ENCODE measurements around the gene CACNG4. TPM values are rescaled to one million over a fixed set of nuclear protein-coding genes. Genes with fewer than 3 reads are reported as not detected.

CACNG4 gene
- total RNA-seq, 1 experiment from 2014 or later = 2.4 TPM

DNA sequence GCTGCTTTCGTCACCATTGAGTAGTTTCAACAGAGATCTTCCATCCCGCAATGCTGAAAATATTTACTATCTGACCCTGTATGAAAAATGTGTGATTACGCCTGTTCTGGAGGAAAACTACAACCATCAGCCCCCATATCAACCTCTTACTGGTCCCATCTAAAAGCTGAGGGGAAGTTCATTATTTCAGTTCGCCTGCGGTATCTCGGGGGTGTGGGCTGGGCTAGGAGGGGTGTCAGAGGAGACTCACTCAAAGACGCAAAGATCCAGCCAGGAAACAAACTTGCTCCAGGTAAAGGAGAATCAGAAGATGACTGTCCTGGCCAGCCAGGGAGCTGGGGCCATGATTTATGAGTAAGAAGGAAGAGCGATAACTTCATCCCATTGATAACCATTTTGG is 93.5 kb downstream of the CACNG4 start:
- no peak overlapping the region for H3K9ac ChIP-seq (ENCODE audit: low read length)
- H3F3A ChIP-seq (ENCODE audit: low read length, unreplicated experiment) = no peaks in the 10 kb centered on the region
- TF ChIP-seq EZH2phosphoT487 (IDR thresholded peaks at IDR 0.05; ENCODE audit: borderline replicate concordance, low read length) = no peak
- TF ChIP-seq, protein P1, sequence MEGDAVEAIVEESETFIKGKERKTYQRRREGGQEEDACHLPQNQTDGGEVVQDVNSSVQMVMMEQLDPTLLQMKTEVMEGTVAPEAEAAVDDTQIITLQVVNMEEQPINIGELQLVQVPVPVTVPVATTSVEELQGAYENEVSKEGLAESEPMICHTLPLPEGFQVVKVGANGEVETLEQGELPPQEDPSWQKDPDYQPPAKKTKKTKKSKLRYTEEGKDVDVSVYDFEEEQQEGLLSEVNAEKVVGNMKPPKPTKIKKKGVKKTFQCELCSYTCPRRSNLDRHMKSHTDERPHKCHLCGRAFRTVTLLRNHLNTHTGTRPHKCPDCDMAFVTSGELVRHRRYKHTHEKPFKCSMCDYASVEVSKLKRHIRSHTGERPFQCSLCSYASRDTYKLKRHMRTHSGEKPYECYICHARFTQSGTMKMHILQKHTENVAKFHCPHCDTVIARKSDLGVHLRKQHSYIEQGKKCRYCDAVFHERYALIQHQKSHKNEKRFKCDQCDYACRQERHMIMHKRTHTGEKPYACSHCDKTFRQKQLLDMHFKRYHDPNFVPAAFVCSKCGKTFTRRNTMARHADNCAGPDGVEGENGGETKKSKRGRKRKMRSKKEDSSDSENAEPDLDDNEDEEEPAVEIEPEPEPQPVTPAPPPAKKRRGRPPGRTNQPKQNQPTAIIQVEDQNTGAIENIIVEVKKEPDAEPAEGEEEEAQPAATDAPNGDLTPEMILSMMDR (conservative IDR thresholded peaks at IDR 0.05; ENCODE audit: low read depth, low read length) = no peak
- TF ChIP-seq EZH2 (IDR thresholded peaks at IDR 0.05; ENCODE audit: low read length, unreplicated experiment) = no peak
- CTCF ChIA-PET = no interaction called here
- ATAC-seq (no peak), DNase-seq (no peak)
- no peak overlapping the region for H3K27ac ChIP-seq (ENCODE audit: low read length)
- no peaks in the 10 kb centered on the region for H3K4me1 ChIP-seq (ENCODE audit: insufficient read depth, low read length)
- no peaks in the 10 kb centered on the region for H4K20me1 ChIP-seq (ENCODE audit: low read length)
- H3K27me3 ChIP-seq (ENCODE audit: low read length) = no peaks in the 10 kb centered on the region
- H3K4me3 ChIP-seq (ENCODE audit: low read length) = no peak overlapping the region
- H3K9me3 ChIP-seq (ENCODE audit: low read length) = no peaks in the 10 kb centered on the region
- intact Hi-C loops (cut with micrococcal nuclease) = no loop called here
- POLR2A ChIA-PET (ENCODE audit: unreplicated experiment) = no interaction called here
- H3K9me2 ChIP-seq (replicated peaks; ENCODE audit: low read length) = no peaks in the 10 kb centered on the region
- no peaks in the 10 kb centered on the region for H3K79me2 ChIP-seq (ENCODE audit: low read length)
- BruUV-seq (replicated peaks) = no TSS peak
- no peak overlapping the region for H2AFZ ChIP-seq (ENCODE audit: low read length)
- no peak overlapping the region for H3K4me2 ChIP-seq (ENCODE audit: low read length)
- H3K36me3 ChIP-seq (ENCODE audit: low read depth, low read length) = no peaks in the 10 kb centered on the region

DNA sequence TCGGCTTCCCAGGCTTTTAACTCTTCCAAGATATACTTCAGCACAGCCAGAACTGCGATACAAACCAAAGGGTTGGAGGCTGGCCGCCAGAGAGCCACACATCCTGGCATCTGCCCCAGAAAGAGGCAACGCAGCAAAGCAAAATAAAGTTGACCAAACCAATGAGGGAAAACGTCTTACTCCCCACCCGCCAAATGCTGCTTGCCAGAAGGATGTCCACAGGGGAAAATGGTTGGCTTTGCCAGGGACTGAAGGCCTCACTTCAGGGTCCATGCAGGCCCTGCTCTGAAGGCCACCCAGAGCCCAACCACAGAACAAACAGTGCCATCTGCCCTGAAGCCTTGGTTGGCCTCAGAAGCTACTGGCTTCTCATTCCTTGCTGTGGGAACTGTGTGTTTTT is 94.9 kb downstream of the CACNG4 start:
- DNase-seq (no peak), ATAC-seq (no peak)
- CTCF ChIA-PET = interaction anchor here (0.5 kb wide), 1 partner anchor 125 kb away, joined by 3 read pairs; no protein-coding TSS in a partner anchor
- no peak overlapping the region for H3K4me3 ChIP-seq (ENCODE audit: low read length)
- TF ChIP-seq, protein P1 (conservative IDR thresholded peaks at IDR 0.05; ENCODE audit: low read depth, low read length) = no peak
- no peak for TF ChIP-seq EZH2 (IDR thresholded peaks at IDR 0.05; ENCODE audit: low read length, unreplicated experiment)
- intact Hi-C loops (cut with micrococcal nuclease) = no loop called here
- no peak overlapping the region for H2AFZ ChIP-seq (ENCODE audit: low read length)
- H4K20me1 ChIP-seq (ENCODE audit: low read length) = no peaks in the 10 kb centered on the region
- H3K79me2 ChIP-seq (ENCODE audit: low read length) = no peaks in the 10 kb centered on the region
- BruUV-seq (replicated peaks) = no TSS peak
- H3K9me3 ChIP-seq (ENCODE audit: low read length) = no peaks in the 10 kb centered on the region
- H3K4me2 ChIP-seq (ENCODE audit: low read length) = no peak overlapping the region
- no peaks in the 10 kb centered on the region for H3F3A ChIP-seq (ENCODE audit: low read length, unreplicated experiment)
- H3K27ac ChIP-seq (ENCODE audit: low read length) = no peak overlapping the region
- H3K9ac ChIP-seq (ENCODE audit: low read length) = no peak overlapping the region
- H3K4me1 ChIP-seq (ENCODE audit: insufficient read depth, low read length) = no peaks in the 10 kb centered on the region
- POLR2A ChIA-PET (ENCODE audit: unreplicated experiment) = no interaction called here
- H3K9me2 ChIP-seq (replicated peaks; ENCODE audit: low read length) = no peaks in the 10 kb centered on the region
- no peaks in the 10 kb centered on the region for H3K36me3 ChIP-seq (ENCODE audit: low read depth, low read length)
- H3K27me3 ChIP-seq (ENCODE audit: low read length) = no peaks in the 10 kb centered on the region

DNA sequence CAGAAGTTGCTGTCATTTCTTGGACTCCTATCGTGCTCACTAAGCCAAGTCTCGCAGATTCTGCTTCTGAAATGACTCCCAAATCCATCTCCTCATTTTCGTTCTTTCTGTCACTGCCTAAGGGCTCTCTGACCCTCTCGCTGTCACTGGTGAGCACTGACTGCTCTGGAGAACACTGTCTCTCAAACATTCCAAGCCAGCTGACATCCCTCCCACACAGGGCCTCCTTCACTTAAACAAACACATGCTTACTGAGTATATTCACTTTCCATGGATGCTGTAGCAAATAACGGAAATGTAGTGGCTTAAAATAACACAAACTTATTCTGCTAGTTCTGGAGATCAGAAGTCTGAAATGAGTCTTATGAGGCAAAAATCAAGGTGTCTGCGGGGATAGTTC is 98.6 kb downstream of the CACNG4 start:
- intact Hi-C loops (cut with micrococcal nuclease) = no loop called here
- Histone ChIP-seq H2AFZ (ENCODE audit: low read length) (no peak overlapping the region), H3K4me3 (ENCODE audit: low read length) (no peak overlapping the region), H3K79me2 (ENCODE audit: low read length) (no peaks in the 10 kb centered on the region), H3F3A (ENCODE audit: low read length, unreplicated experiment) (no peaks in the 10 kb centered on the region), H3K4me1 (ENCODE audit: insufficient read depth, low read length) (no peaks in the 10 kb centered on the region), H3K9ac (ENCODE audit: low read length) (no peak overlapping the region), H3K36me3 (ENCODE audit: low read depth, low read length) (no peaks in the 10 kb centered on the region), H3K27me3 (ENCODE audit: low read length) (no peaks in the 10 kb centered on the region), H3K9me3 (ENCODE audit: low read length) (no peaks in the 10 kb centered on the region), H3K27ac (ENCODE audit: low read length) (no peak overlapping the region), H3K4me2 (ENCODE audit: low read length) (no peak overlapping the region), H3K9me2 (replicated peaks; ENCODE audit: low read length) (no peaks in the 10 kb centered on the region), H4K20me1 (ENCODE audit: low read length) (no peaks in the 10 kb centered on the region)
- DNase-seq (no peak), ATAC-seq (no peak)
- BruUV-seq (replicated peaks) = no TSS peak
- no peak for TF ChIP-seq EZH2phosphoT487 (IDR thresholded peaks at IDR 0.05; ENCODE audit: borderline replicate concordance, low read length)
- TF ChIP-seq EZH2 (IDR thresholded peaks at IDR 0.05; ENCODE audit: low read length, unreplicated experiment) = no peak
- TF ChIP-seq, protein P1 (conservative IDR thresholded peaks at IDR 0.05; ENCODE audit: low read depth, low read length) = no peak
- ChIA-PET CTCF (no interaction called here), POLR2A (ENCODE audit: unreplicated experiment) (no interaction called here)
